Measurements from ENCODE around the gene IQGAP2.

The IQGAP2 gene

DNA sequence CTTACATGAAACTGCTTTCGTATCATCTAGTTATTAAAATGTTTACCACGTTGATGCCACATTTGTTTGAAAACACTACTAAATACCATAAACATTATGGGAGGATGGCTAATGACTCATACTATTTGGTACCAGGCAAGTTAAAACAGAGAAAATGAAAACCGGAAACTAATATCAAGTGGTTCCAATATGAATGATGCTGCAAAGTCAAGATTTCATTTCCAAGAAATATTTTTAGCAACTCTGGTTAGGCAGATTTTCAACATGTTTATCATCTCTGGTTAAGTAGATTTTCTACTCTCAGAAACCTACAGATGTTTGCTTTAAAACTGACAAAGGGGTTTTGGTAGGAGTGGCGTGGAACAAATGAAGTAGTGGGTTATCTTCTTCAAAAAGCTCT, 307.9 kb downstream of the IQGAP2 start:
- Histone ChIP-seq H3K4me3 (ENCODE audit: low read length) (no peak overlapping the region), H3K36me3 (ENCODE audit: insufficient read depth, low read depth, low read length) (no peaks in the 10 kb centered on the region), H3K9me3 (ENCODE audit: insufficient read depth, low read depth, low read length) (no peaks in the 10 kb centered on the region), H3K27ac (ENCODE audit: low read length) (no peak overlapping the region), H3K9ac (ENCODE audit: low read depth, low read length) (no peak overlapping the region), H3K4me1 (ENCODE audit: insufficient read depth, low read length) (no peaks in the 10 kb centered on the region), H3K27me3 (ENCODE audit: insufficient read depth, low read length) (peaks cover 25% of the 10 kb centered on the region)

DNA sequence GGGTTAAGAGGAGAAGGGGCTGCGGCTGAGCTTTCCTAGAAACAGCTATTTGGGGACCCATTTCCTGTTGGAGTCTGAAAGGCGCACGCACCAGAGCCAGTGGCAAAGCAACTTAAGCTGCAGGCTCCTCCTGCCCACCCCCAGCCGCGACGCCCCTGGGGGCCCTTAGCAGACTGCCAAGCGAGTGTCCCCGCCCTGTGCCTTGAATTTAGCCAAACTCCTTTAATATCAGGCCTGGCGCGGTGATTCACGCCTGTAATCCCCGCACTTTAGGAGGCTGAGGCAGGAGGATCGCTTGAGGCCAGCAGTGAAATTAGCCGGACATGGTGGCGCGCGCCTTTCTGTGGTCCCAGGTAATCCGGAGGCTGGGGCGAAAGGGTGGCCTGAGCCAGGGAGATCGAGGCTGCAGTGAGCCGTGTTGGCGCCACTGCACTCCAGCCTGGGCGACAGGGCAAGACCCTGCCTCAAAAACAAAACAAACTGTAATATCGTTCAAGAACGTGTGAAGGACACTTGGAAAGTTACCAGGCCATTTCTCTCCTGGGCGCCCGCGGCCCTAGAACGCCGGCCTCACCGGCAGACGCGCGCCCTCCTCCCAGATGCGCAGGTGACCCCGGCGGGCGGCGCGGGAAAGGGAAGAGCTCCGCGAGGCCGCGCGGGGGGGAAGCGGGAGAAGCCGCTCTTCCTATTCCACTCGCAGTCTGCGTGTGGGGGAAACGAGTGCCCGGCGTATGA, 311.8 kb downstream of the IQGAP2 start:
- Histone ChIP-seq H3K4me1 (ENCODE audit: insufficient read depth, low read length) (no peaks in the 10 kb centered on the region), H3K36me3 (ENCODE audit: insufficient read depth, low read depth, low read length) (no peaks in the 10 kb centered on the region), H3K9ac (ENCODE audit: low read depth, low read length) (peak overlapping the region; percentile 53; the same call in 1 of the 2 replicates), H3K27me3 (ENCODE audit: insufficient read depth, low read length) (peaks cover 29% of the 10 kb centered on the region), H3K4me3 (ENCODE audit: low read length) (peak overlapping the region; percentile 95), H3K9me3 (ENCODE audit: insufficient read depth, low read depth, low read length) (no peaks in the 10 kb centered on the region), H3K27ac (ENCODE audit: low read length) (no peak overlapping the region)

DNA sequence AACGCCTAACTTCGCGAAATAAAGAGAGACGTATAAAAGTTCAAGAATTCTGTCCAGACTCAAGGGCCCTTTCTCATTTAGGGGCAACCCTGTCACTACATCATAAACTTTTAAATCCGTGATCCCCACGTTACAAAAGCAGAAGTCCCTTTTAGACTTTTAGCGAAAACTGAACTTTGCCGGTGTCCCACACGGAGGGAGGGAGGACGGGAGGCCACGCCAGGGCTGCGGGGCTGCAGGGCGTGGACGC, 312.3 kb downstream of the IQGAP2 start:
- no peaks in the 10 kb centered on the region for H3K36me3 ChIP-seq (ENCODE audit: insufficient read depth, low read depth, low read length)
- no peaks in the 10 kb centered on the region for H3K9me3 ChIP-seq (ENCODE audit: insufficient read depth, low read depth, low read length)
- H3K9ac ChIP-seq (ENCODE audit: low read depth, low read length): peak overlapping the region; percentile 53; the same call in 1 of the 2 replicates
- no peaks in the 10 kb centered on the region for H3K4me1 ChIP-seq (ENCODE audit: insufficient read depth, low read length)
- no peak overlapping the region for H3K27ac ChIP-seq (ENCODE audit: low read length)
- peak overlapping the region; percentile 95 for H3K4me3 ChIP-seq (ENCODE audit: low read length)
- H3K27me3 ChIP-seq (ENCODE audit: insufficient read depth, low read length): peaks cover 29% of the 10 kb centered on the region

DNA sequence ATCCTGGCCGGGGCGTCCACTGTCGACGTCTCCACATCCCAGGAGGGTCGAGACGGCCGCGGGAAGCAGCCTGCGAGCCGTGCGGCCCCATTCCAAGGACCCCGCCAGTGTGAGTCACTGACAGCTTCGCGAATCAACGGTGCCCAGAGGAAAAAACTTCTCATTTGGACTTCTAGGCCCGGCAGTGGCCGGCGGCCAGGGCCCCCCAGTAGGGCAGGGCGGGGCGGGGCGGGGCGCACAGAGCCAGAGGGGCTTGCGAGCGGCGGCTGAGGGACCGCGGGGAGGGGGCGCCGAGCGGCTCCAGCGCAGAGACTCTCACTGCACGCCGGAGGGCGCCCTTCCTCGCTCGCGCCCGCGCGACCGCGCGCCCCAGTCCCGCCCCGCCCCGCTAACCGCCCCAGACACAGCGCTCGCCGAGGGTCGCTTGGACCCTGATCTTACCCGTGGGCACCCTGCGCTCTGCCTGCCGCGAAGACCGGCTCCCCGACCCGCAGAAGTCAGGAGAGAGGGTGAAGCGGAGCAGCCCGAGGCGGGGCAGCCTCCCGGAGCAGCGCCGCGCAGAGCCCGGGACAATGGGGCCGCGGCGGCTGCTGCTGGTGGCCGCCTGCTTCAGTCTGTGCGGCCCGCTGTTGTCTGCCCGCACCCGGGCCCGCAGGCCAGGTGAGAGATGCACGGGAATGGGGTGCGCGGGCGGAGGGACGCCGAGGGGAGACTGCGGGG, 312.8 kb downstream of the IQGAP2 start, which contains the start of gene F2R:
TSS of gene F2R (plus strand) at position 391 of the 720 bp plus-strand sequence. CDS start at position 573, 182 bp downstream.
- H3K27ac ChIP-seq (ENCODE audit: low read length): no peak within 1 kb of the TSS
- H3K27me3 ChIP-seq (ENCODE audit: insufficient read depth, low read length): peaks cover 29% of the 10 kb centered on the region
- H3K9me3 ChIP-seq (ENCODE audit: insufficient read depth, low read depth, low read length): no peaks in the 10 kb centered on the region
- no peaks in the 10 kb centered on the region for H3K36me3 ChIP-seq (ENCODE audit: insufficient read depth, low read depth, low read length)
- peak within 1 kb of the TSS; percentile 87 for H3K9ac ChIP-seq (ENCODE audit: low read depth, low read length)
- H3K4me1 ChIP-seq (ENCODE audit: insufficient read depth, low read length): no peaks in the 10 kb centered on the region
- peak within 1 kb of the TSS; percentile 95 for H3K4me3 ChIP-seq (ENCODE audit: low read length)

DNA sequence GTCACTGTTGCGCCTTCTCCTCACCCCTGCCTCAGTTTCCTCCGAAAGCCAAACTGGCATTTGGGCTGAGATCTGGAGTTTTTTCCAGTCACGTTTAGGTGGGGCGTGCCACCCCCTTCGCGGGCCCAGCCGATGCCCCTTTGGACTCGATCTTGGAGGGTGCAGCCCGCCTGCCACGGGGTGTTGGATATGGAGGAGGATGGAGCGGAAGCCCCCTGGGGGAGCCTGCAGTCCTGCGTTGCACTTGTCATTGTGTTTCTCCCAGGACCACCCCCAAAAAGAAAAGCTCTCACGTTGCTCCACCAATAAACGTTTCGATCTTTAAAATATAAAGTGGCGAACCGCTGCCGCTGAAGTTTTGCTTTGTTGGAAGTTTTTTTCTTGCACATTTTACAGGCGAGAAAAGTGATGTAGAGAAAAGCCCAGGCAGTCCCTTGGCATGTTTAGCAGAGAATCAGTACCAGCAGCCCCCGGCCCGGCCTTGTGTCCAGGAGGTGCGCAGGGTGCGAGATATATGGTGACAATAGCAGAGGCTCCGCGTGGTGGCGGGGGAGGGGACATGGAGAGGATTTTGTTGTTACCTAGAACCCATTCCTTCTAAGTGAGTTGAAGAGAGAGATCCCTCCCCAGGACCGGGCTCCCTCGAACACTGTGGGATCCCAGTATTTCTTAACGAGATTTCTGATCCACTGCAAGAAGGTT, 313.5 kb downstream of the IQGAP2 start:
- no peaks in the 10 kb centered on the region for H3K36me3 ChIP-seq (ENCODE audit: insufficient read depth, low read depth, low read length)
- H3K4me3 ChIP-seq (ENCODE audit: low read length): peak overlapping the region; percentile 95
- H3K4me1 ChIP-seq (ENCODE audit: insufficient read depth, low read length): no peaks in the 10 kb centered on the region

DNA sequence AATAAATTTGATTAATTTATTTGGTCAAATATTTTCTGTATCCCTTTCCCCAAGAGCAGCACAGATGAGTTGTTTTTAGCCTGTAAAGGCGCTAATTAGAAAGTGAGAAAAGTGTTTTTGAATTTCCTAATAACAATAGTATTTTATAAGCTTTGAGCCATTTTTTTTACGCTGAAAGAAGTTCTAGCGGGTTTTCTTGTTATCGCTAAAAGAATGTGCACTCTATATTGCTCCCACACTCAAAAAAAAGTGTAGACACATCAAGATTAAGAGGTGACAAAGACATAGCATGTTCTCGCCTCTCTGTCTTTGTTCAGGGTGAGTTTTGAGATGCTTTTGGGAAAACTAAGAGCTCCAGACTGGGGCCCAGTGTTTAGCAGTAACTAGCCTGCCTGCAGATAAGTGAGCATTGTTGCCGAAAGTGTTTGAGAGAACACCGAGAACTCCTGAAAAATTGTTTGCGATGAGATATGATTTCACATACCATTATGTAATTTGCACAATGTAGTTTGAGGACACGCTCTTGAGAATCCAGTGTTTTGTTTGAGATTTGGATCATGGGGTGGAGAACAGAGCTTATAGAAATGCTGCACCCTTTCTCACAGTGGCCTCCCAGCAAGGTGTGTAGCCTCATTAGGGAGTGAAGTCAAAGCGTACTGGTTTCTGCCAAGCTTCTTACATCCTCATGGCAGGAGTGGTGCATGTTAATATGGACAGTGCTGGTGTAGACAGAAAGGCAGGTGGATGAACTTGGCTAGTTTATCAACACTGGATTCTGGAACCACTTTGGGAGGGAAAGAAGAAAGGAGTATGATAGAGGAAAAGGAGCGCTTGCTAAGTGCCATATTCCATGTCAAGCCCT, 314.4 kb downstream of the IQGAP2 start:
- Histone ChIP-seq H3K9ac (ENCODE audit: low read depth, low read length) (peak overlapping the region; percentile 87; the same call in 1 of the 2 replicates), H3K9me3 (ENCODE audit: insufficient read depth, low read depth, low read length) (no peaks in the 10 kb centered on the region), H3K4me3 (ENCODE audit: low read length) (peak overlapping the region; percentile 95), H3K27ac (ENCODE audit: low read length) (no peak overlapping the region), H3K27me3 (ENCODE audit: insufficient read depth, low read length) (peaks cover 29% of the 10 kb centered on the region), H3K36me3 (ENCODE audit: insufficient read depth, low read depth, low read length) (no peaks in the 10 kb centered on the region), H3K4me1 (ENCODE audit: insufficient read depth, low read length) (no peaks in the 10 kb centered on the region)

More for the DNA sequence above, 313.5 kb downstream of the IQGAP2 start:
- no peak overlapping the region for H3K27ac ChIP-seq (ENCODE audit: low read length)
- H3K27me3 ChIP-seq (ENCODE audit: insufficient read depth, low read length): peaks cover 29% of the 10 kb centered on the region
- no peaks in the 10 kb centered on the region for H3K9me3 ChIP-seq (ENCODE audit: insufficient read depth, low read depth, low read length)
- H3K9ac ChIP-seq (ENCODE audit: low read depth, low read length): peak overlapping the region; percentile 87

DNA sequence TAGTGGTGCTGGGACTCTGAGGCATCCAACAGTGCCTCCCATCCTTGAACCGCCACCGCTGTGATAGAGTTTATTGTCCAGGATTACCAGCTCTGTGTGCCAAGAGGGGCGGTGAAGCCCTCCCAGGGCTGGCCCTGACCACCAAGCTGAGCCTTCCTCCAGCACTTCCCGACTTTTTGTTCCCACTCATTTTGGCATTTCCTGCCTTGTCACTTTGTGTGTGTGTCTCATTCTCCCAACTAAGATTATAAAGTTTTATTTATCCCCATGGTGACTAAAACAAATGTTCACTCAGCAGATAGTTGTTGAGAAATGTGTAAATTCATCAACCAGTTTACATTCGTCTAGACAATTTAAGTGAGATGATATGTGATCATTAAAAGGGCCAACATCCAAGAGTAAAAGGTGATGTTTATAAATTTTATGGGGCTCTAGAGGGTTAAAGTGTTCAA, 315.3 kb downstream of the IQGAP2 start:
- Histone ChIP-seq H3K9me3 (ENCODE audit: insufficient read depth, low read depth, low read length) (no peaks in the 10 kb centered on the region), H3K27me3 (ENCODE audit: insufficient read depth, low read length) (peaks cover 27% of the 10 kb centered on the region), H3K36me3 (ENCODE audit: insufficient read depth, low read depth, low read length) (no peaks in the 10 kb centered on the region), H3K27ac (ENCODE audit: low read length) (no peak overlapping the region), H3K9ac (ENCODE audit: low read depth, low read length) (no peak overlapping the region), H3K4me3 (ENCODE audit: low read length) (no peak overlapping the region), H3K4me1 (ENCODE audit: insufficient read depth, low read length) (no peaks in the 10 kb centered on the region)

DNA sequence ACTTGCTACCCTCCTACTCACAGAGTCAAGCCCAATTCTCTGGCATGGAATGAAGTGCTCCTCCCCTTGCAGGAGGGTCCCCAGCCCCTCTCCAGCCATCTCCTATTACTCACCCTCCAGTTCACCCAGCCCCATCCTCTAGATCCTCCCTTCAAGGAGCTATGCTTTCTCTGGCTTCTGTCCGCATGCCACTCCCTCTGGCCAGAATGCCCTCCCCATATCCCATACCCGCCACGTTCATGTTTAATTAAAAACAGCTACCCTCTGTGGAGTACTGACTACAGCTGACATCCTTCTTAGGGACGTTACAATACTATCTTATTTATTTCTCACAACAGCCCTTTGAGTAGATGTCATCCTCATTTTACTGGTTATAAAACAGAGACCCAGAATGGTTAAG, 315.8 kb downstream of the IQGAP2 start:
- no peak overlapping the region for H3K4me3 ChIP-seq (ENCODE audit: low read length)
- peaks cover 22% of the 10 kb centered on the region for H3K27me3 ChIP-seq (ENCODE audit: insufficient read depth, low read length)
- no peak overlapping the region for H3K9ac ChIP-seq (ENCODE audit: low read depth, low read length)
- no peaks in the 10 kb centered on the region for H3K36me3 ChIP-seq (ENCODE audit: insufficient read depth, low read depth, low read length)
- H3K27ac ChIP-seq (ENCODE audit: low read length): no peak overlapping the region
- H3K9me3 ChIP-seq (ENCODE audit: insufficient read depth, low read depth, low read length): no peaks in the 10 kb centered on the region
- H3K4me1 ChIP-seq (ENCODE audit: insufficient read depth, low read length): no peaks in the 10 kb centered on the region

DNA sequence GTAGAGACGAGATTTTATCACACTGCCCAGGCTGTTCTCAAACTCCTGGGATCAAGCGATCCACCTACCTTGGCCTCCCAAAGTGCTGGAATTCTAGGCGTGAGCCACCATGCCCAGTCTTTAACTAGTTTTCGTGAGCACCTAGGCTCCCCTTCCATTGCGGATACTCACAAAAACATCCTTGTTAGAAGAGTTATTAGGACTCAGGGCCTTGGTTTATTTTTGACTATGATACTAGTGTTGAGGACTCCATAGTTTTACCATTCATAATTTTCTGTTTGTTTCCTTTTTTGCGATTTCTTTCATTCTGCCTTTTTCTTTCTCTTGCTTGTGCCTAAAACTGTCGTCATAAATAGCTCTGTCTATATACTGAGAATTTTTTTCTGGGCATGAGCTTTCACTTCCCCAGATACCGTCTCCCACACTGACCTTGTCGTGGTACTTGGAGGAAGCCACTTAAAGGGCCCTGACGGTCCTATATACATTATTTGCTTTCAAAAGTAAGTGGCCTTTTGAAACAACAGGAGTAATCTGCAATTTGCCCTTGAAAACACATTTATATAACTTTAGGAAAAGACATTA, 318.0 kb downstream of the IQGAP2 start:
- peaks cover 3% of the 10 kb centered on the region; the same call in 1 of the 2 replicates for H3K4me1 ChIP-seq (ENCODE audit: insufficient read depth, low read length)
- no peak overlapping the region for H3K4me3 ChIP-seq (ENCODE audit: low read length)
- H3K9ac ChIP-seq (ENCODE audit: low read depth, low read length): no peak overlapping the region
- no peaks in the 10 kb centered on the region for H3K9me3 ChIP-seq (ENCODE audit: insufficient read depth, low read depth, low read length)
- no peaks in the 10 kb centered on the region for H3K36me3 ChIP-seq (ENCODE audit: insufficient read depth, low read depth, low read length)
- peaks cover 4% of the 10 kb centered on the region; the same call in 1 of the 2 replicates for H3K27me3 ChIP-seq (ENCODE audit: insufficient read depth, low read length)
- H3K27ac ChIP-seq (ENCODE audit: low read length): no peak overlapping the region

DNA sequence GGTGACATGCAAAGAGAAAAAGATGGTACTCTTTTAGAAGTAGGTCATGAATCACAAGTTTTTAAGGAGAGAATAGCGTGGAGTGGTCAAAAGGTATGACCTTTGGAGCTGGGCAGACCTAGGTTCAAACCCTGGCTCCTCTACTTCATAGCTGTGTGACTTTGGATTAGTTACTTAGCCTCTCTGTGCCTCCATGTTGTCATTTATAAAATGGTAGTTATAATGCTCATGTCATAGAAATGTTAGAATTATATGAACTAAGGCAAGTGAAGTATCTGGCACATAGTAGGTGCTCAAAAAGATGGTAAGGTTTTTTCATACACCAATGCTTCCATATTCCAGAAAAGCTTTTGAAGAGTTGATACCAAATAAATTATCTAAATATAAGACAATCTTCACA, 320.2 kb downstream of the IQGAP2 start:
- Histone ChIP-seq H3K27me3 (ENCODE audit: insufficient read depth, low read length) (no peaks in the 10 kb centered on the region), H3K9me3 (ENCODE audit: insufficient read depth, low read depth, low read length) (peaks cover 2% of the 10 kb centered on the region; the same call in 1 of the 2 replicates), H3K9ac (ENCODE audit: low read depth, low read length) (no peak overlapping the region), H3K4me3 (ENCODE audit: low read length) (no peak overlapping the region), H3K4me1 (ENCODE audit: insufficient read depth, low read length) (peaks cover 3% of the 10 kb centered on the region; the same call in 1 of the 2 replicates), H3K27ac (ENCODE audit: low read length) (no peak overlapping the region), H3K36me3 (ENCODE audit: insufficient read depth, low read depth, low read length) (0 out of 2 replicates have a peak, but pooled peaks cover 6% of the 10 kb centered on the region)

DNA sequence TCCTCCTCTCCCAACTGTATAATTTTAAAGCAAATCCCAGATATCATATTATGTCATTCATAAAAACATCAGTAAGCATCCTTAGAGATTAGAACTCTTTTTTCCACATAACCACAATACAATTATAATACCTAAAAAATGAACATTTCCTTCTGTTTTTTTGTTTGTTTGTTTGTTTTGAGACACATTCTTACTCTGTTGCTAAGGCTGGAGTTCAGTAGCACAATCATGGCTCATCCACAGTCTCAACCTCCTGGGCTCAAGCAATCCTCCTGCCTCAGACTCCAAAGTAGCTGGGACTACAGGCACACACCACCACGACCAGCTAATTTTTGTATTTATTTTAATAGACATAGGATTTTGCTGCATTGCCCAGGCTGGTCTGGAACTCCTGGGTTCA, 320.8 kb downstream of the IQGAP2 start:
- Histone ChIP-seq H3K27ac (ENCODE audit: low read length) (no peak overlapping the region), H3K9ac (ENCODE audit: low read depth, low read length) (no peak overlapping the region), H3K9me3 (ENCODE audit: insufficient read depth, low read depth, low read length) (peaks cover 6% of the 10 kb centered on the region), H3K36me3 (ENCODE audit: insufficient read depth, low read depth, low read length) (0 out of 2 replicates have a peak, but pooled peaks cover 6% of the 10 kb centered on the region), H3K4me3 (ENCODE audit: low read length) (no peak overlapping the region), H3K27me3 (ENCODE audit: insufficient read depth, low read length) (no peaks in the 10 kb centered on the region), H3K4me1 (ENCODE audit: insufficient read depth, low read length) (peaks cover 3% of the 10 kb centered on the region; the same call in 1 of the 2 replicates)

All from iPS-20b (cell line).